ENCODE data around the gene ZNF654.
A peak's percentile ranks its signal among the peaks of the same experiment; 100 is the strongest.

- TF ChIP-seq, protein P1, sequence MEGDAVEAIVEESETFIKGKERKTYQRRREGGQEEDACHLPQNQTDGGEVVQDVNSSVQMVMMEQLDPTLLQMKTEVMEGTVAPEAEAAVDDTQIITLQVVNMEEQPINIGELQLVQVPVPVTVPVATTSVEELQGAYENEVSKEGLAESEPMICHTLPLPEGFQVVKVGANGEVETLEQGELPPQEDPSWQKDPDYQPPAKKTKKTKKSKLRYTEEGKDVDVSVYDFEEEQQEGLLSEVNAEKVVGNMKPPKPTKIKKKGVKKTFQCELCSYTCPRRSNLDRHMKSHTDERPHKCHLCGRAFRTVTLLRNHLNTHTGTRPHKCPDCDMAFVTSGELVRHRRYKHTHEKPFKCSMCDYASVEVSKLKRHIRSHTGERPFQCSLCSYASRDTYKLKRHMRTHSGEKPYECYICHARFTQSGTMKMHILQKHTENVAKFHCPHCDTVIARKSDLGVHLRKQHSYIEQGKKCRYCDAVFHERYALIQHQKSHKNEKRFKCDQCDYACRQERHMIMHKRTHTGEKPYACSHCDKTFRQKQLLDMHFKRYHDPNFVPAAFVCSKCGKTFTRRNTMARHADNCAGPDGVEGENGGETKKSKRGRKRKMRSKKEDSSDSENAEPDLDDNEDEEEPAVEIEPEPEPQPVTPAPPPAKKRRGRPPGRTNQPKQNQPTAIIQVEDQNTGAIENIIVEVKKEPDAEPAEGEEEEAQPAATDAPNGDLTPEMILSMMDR (IDR thresholded peaks at IDR 0.05) = peak; percentile 62
- TF ChIP-seq MXI1 (IDR thresholded peaks at IDR 0.05; ENCODE audit: low read depth, low read length) (no peak), GATA2 (CRISPR knock-in tag; IDR thresholded peaks at IDR 0.05) (no peak), POLR2AphosphoS5 (IDR thresholded peaks at IDR 0.05; ENCODE audit: low read depth, low read length) (no peak), TCF12 (IDR thresholded peaks at IDR 0.05) (no peak), USF1 (IDR thresholded peaks at IDR 0.05; ENCODE audit: borderline replicate concordance, low read depth) (no peak), EP300 (IDR thresholded peaks at IDR 0.05; ENCODE audit: borderline replicate concordance in 1 of 2, low read depth in 1 of 2, low read length in 1 of 2) (no peak), SIN3A (IDR thresholded peaks at IDR 0.05; ENCODE audit: borderline replicate concordance, low read depth, low read length) (no peak), FOXM1 (IDR thresholded peaks at IDR 0.05; ENCODE audit: low read depth) (no peak)
Observed at GRCh38 chr3:88180398-88180999, 121.4 kb downstream of the ZNF654 start.

All from SK-N-SH (cell line).